ENCODE data around the gene IFI6.

IFI6 gene

GRCh38 chr1:27669876-27670275, 2.1 kb downstream of the IFI6 start:
- no peak for DNase-seq

DNA sequence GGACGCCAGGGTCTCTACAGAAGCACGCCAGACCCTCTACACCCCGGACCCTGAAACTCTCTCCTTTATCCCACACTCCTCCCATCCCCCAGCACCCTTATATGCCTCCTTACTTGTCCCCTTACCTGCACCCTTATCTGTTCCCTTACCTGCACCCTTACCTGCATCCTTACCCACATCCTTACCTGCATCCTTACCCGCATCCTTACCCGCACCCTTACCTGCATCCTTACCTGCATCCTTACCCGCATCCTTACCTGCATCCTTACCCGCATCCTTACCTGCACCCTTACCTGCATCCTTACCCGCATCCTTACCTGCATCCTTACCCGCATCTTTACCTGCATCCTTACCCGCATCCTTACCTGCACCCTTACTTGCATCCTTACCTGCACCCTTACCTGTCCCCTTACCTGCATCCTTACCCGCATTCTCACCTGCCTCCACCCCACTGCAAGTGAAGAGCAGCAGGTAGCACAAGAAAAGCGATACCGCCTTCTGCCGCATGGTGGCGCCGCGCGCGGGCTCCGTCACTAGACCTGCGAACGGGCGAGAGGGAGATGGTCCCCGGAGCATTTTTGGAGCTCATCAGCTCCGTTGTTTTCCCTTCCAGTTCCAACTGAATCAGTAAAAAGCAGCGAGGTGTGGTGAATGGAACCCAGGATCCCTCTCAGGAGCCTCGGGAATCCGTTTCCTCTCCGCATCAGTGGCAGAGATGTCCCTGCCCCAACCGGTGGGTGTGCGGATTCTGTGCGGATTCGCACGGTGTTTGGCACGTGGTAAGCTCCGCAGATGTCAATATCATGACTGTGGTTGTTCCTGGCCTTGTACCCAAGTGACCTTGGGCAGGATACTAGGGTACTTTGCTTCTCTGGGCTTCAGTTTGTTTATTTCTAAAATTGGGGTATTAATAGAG, 2.9 kb downstream of the IFI6 start:
- peak; percentile 89 for DNase-seq

DNA sequence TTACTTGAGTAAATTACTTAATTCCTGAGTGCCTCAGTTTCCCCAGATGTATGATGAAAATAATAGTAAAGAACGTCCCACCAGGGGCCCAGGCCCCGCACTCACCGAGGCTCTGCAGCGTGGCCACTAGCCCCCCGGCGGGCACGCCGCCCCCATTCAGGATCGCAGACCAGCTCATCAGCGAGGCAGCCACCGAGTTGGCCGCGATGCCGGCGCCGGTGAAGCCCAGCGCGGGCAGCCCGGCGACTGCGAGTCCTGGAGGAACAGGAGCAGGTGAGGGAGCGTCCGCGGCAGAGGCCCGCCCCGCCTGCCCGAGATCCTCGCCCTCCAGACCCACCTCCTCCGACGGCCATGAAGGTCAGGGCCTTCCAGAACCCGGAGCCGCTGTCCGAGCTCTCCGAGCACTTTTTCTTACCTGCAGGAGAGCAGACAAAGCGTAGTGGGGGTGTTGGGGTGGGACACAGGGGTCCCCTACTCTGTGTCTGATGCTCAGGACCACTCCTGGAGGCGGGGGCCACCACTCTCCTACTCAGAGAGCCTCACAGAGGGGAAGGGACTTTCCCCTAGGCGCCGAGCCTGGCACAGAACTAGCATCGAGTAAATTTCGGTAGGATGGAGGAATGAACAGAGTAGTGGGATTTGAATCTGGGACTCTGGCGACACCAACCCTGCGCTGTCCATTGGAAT, 3.7 kb downstream of the IFI6 start:
- no peak for DNase-seq

DNA sequence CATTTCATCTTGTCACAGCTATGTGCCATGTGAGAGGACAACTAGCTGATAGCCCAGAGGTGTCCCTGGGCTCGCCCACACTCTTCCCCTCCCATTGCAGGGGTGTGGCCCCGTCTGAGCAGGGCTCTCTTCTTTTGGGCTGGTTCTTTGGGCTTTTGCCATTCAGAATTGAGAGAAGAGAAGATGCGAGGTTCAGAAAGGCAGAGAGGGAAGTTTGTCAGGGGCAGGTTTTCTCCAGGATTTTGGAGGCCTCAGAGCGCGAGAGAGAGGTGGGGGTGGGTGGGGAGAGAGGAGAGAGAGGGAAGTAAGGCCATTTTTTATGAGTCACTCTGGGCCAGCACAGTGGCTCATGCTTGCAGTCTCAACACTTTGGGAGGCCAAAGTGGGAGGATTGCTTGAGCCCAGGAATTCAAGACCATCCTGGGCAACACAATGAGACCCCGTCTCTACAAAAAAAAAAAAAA, 5.2 kb downstream of the IFI6 start:
- no peak for DNase-seq

DNA sequence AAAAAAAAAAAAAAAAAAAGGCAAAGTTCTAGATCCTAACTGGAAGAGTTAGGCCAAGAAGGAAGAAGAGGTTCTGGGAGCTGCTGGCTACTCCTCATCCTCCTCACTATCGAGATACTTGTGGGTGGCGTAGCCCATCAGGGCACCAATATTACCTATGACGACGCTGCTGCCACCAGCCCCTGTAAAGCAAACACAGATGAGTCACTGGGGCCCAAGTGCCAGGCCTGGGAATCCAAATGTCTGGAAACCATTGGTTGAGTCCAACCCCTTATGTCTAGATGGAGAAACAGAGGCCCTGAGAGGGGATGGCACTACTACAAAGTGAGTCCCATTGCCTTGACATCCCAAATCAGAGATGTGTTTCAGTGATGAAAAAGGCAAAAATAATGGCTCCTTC, 5.7 kb downstream of the IFI6 start:
- DNase-seq = no peak

DNA sequence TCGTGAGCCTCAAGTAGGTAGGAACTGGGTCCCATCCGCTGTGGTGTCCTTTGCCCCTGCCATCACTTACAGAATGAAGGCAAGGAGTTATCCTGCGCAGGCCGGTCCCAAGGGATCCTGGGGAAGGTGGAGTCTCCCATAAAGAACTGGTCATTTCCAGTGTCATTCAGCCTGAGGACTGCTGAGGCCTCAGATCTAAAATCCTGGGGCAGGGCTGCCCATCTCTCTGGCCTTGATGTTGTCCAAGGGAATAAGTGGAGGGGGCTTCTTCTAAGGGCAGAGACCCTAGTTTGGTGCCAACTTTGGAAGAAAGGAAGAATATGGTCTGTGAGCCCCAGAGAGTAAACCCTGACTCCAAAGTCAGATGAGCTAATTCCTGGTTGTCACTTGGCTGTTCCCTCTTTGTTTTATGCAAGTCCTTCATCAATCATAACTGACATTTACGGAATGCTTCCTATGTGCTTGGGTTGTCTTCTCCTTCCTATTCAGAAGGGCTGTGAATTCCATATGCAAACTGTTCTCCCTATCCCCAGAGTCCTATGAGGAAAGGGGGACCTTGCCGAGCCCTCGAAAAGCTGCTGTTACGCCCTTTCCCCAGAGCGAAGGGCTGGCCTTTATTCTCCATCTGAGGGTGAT, 6.9 kb downstream of the IFI6 start:
- DNase-seq = no peak

DNA sequence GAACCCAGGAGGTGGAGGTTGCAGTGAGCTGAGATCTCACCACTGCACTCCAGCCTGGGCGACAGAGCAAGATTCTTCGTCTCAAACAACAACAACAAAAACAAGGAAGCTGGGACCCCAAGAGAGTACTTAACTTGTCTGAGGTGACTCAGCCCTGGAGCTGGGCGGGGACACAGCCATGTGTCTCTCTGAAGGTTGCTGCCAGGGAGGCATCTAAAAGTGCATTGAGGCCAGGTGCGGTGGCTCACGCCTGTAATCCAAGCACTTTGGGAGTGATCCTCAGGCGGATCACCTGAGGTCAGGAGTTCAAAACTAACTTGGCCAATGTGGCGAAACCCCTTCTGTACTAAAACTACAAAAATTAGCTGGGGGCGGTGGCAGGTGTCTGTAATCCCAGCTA, 7.7 kb downstream of the IFI6 start:
- DNase-seq = no peak

- DNase-seq = peak; percentile 91
Measured at GRCh38 chr1:27662707-27663393, 9.1 kb downstream of the IFI6 start.

GRCh38 chr1:27662261-27662660, 9.7 kb downstream of the IFI6 start:
- DNase-seq = no peak

- DNase-seq = no peak
Measured at GRCh38 chr1:27661412-27662075, 10.4 kb downstream of the IFI6 start.

GRCh38 chr1:27660300-27660835, 11.6 kb downstream of the IFI6 start:
- DNase-seq = no peak

DNA sequence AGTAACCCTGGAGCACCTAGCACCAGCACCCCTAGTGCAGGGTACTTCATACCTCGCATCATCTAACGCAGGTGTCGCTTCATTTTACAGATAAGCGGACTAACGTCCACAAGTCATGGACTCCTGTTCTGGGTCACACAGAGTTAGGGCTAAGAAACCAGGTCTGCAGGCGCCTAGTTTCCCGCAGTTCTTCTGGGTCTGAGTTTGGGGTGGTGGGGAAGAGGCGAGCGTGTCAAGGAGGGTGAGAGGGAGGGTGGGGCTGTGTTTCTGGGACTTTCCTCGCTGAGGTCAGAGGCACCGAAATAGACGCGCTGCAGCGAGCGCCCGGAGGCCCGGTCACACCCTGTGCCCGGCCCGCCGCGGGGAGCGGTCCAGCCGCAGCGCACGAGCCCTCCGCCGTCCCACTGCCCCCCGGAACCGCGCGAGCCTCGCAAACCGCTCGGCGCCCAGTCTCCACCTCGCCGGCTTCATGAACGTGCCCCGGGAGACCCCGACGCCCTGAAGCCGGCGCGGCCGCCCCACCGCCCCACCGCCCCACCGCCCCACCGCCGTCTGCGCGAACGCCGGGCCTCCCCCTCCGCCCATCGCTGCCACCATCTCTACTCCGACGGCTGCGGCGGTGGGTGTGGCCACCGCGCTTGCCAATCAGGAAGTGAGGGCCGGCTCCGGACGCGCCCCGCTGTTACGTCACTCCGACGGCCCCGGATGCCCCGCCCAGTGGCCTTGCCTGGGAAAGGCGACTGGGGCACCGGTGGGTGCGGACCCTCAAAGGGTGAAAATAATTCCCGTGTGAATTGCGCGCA, 12.3 kb downstream of the IFI6 start:
- DNase-seq = peak; percentile 89

GRCh38 chr1:27658951-27659496, 13.0 kb downstream of the IFI6 start:
- DNase-seq = no peak

DNA sequence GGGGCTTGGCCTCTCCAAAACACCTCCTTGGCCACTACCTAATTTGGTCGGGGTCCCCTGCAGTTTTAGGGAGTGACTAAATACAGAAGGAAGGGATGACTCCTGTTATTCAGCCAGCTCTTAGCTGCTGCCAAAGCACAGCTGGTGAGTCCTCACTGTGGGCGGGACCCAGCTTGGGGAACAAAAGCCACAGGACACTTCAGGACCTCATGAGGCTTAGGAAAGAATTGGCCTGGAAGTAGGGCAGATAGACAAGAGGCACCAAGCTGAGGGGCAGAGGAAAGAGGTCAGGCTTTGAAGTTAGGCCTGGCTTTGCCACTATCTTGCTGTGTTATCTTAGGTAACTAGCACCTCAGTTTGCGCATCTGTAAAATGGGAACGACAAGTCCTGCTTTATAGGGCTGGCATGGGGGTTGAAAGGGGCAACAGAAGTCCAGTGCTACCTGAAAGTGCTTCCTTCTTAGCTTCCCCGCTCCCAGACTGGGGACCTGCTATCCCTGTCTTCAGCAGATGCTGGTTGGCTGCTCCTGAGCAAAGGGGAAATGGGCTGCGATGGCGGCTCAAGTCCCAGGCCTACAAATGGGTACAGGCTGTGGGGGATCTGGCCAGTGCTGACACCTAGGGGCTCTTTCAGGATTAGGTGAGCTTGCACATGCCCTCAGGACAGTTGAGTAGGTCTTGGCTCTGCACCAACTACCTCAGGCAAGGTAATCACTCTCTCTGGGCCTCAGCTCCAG, 15.7 kb downstream of the IFI6 start:
- DNase-seq = no peak

GRCh38 chr1:27655151-27655937, 16.6 kb downstream of the IFI6 start:
- DNase-seq = no peak

DNA sequence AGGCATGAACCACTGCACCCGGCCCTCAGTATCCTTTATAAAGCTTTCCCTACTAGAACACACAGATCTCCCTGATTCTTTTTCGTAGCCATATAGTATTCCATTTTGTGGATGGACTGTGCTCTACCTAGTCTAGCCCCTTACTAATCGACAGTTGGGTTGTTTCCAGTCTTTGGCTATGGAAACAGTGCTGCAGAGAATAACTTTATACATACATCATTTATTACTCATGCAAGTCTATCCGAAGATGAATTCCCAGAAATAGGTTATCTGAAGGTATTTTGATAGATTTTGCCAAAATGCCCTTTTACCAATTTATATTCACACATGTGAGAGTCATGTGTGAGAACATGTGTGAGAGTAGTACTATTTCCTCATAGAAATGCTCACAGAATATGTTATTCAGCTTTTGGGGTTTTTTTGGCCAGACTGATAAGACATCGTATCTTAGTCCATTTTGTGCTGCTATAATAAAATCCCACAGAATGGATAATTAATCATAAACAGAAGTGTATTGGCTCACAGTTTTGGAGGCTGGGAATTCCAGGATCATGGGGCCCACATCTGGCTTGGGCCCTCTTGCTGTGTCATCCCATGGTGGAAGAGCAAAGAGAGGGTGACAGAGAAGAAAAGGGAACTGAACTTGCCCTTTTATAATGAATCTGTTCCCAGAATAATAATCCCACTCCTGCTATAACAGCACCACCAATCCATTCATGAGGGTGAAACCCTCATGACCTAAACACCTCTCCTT, 19.7 kb downstream of the IFI6 start:
- no peak for DNase-seq

DNA sequence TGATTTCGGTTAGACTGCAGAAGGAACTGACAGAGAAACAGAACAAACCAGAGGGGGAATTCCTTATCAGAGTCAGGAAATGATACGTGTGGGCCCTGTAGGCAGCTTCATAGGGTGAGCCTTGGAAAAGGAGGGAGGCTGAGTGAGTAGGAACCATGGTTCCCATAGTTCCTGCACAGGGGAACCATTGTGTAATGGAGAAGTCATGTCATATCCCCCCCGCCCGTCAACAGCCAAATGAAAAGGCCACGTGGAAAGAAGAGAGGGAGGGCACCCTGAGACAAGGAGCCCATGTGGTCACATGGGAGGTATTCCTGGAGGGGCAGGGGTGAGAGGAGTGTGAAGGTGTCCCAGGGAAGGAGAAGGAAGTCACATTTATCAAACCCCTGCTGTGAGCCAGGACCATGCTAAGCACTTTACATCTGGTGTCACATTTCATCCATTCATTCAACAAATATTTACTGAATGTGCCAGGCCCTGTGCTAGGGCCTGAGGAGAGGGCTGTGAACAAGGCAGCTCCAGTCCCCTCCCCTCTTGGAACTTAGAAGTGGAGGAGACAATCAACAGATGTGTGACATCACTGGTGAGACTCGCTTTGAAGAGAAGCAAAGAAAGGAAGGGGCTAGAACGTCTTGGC, 21.3 kb downstream of the IFI6 start:
- no peak for DNase-seq

- DNase-seq = no peak
Measured at GRCh38 chr1:27650171-27650538, 21.8 kb downstream of the IFI6 start.

All from activated naive CD4-positive, alpha-beta T cell treated with Interleukin-2 at 50 U/mL for 16 hours (primary cell).